Measurements from ENCODE around the gene UGT1A6.

Gene UGT1A6

DNA sequence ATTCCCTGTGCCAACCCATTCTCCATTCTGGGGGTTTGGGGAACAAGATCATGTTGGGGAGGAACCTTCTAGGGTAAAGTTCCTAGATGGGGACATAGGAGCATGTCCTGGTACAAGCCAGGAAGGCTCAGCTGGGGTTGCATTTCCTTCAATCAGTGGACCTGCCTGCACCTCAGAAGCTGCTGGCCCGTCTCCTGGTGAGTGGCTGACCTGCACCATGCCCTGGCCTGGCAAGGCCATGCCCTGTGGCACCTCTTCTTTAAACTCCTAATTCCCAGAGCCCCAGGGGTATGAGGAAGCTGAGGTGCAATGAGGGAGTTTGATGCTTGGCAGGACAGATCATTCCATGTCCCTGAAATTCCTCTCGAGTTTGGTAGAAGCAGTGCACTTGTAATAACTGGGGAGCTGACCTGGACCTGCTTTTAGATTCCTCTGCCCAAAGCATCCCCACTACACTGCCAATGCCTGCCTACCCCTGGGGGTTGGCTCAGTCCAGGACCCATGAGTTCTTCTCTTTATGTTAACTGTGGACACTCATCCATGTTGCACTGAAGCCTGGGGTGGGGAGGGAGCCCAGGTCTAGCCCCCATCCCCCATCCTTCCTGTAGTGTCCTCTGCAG lies 110.7 kb downstream of the UGT1A6 start:
- no peak for DNase-seq

- DNase-seq, result no peak
These were observed 111.3 kb downstream of the UGT1A6 start for GRCh38 chr2:233803994-233804393.

DNA sequence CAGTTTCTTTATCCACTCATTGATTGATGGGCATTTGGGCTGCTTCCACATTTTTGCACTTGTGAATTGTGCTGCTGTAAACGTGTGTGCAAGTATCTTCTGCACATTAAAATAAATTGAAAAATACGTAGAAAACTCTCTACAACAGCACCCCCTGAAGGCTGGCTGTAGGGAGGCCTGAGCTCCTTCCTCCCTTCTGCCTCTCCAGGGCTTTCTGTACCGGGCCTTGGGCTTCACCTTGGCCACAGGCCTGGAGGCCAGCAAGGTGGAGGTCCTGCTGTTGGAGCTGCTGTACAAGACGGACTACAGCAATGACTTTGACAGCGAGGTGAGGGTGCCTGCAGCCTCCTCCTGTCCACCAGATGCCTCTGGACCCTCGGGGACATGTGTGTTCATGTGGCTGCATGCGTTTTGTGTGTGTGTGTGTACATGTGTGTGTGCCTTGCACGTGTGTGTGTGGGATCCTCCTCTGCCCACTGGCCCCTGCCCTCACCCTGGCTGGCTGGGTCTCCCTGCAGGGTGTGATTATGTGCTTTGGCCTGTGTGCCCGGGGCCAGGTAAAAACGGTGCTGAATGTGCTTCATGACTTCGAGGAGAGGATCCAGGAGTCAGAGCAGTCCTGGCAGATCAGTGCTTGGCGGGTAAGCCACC lies 114.7 kb downstream of the UGT1A6 start:
- DNase-seq, result no peak

GRCh38 chr2:233807966-233808935 lies 115.6 kb downstream of the UGT1A6 start:
- no peak for DNase-seq

DNA sequence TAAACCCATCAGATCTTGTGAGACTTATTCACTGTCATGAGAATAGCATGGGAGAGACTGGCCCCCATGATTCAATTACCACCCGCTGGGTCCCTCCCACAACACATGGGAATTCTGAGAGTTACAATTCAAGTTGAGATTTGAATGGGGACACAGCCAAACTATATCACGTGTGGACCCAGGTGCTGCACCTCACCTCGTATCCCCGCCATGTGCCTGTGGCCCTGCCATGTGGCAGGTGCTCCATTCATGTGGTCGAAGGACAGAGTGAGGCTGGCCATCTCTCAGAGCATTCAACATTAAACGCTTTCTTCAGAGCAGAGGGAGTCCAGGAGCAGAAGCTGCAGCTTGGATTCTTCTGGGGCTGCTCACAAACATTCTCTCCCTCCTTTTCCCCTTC lies 117.7 kb downstream of the UGT1A6 start:
- no peak for DNase-seq

DNA sequence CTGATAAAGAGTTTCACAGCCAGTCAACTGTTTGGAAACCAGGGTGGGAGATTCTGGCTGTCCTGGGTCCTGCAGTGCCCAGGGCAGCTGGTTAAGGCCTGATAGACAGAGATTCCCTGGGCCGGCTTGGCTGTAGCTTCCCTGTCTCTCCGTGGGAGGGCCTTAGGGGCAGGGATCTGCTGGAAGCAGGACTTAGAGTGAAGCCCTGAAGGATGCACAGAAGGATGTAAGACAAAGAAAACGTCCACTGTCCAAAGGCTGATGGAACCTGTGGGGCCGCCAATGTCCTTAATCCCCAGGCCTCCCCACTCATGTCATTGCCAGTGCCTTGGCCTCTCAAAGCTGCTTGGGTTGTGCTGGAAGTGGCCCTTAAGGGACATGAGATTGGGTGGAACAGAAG lies 118.4 kb downstream of the UGT1A6 start:
- DNase-seq, result no peak

GRCh38 chr2:233811732-233812131 lies 119.0 kb downstream of the UGT1A6 start:
- DNase-seq, result no peak

GRCh38 chr2:233813236-233814055 lies 120.8 kb downstream of the UGT1A6 start:
- DNase-seq, result no peak

DNA sequence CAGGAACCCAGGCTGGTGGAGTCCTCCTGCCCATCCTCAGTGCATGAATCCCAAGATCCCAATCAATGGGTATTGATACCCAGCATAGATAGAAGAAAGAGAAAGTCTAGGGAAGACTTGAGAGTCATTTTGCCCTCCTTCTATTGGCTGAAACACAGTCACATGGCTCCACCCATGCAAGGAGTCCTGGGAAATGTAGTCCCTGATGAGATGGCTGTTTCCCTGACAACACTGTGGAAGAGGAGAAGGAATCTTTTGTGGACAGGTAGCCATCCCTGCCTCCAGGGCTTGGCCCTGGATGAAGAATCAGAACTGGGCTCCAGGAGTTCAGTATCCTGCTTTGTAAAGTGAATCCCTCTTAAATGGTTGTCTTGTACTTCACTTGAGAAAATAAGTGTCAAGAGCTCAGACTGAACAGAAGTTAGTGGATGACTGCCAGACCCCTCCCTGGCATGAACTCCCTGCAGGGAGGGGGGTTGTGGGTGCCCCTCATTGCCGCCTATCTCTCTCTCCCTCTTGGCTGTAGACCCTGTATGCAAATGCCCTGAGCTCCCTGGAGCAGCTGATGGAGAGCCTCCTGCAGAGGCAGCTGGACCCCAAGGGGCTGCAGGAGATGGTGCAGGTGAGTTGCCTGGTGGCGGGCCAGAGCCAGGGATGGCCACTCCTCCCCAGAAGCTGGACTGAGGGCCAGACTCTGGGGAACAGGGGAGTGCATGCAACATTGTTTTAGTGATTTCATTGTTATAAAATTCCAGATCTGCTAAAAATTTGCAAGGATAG lies 121.6 kb downstream of the UGT1A6 start:
- no peak for DNase-seq

- DNase-seq, result no peak
These were observed 123.2 kb downstream of the UGT1A6 start for GRCh38 chr2:233815861-233816260.

GRCh38 chr2:233816334-233816733 lies 123.6 kb downstream of the UGT1A6 start:
- DNase-seq, result no peak

GRCh38 chr2:233816771-233817170 lies 124.1 kb downstream of the UGT1A6 start:
- no peak for DNase-seq

DNA sequence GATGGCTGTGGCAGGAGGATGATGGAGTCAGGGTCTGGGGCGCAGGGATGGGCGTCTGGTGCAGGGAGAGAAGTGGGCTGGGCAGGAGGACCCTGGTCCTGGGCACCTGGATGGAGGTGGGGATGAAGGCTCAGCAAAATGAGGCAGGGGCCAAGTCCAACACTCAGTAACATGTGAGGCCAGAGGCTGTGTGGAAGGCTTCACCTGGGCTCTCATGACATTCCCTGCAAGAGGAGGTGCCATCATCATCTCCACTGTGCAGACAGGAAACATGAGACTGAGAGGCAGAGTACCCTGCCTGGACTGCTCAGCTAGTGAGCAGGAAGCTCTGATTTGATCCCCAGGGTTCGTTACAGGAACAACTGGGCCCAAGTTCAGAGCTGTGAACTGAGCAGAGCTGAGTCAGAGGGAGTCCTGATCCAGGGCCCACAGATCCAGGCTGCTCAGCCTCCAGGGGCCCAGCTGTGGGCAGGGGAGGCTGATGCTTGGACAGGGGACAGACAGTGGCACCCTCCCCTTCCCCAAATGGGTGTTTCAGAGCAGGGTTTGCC lies 124.7 kb downstream of the UGT1A6 start:
- DNase-seq, result no peak

GRCh38 chr2:233817995-233818638 lies 125.4 kb downstream of the UGT1A6 start:
- no peak for DNase-seq

- no peak for DNase-seq
These were observed 126.2 kb downstream of the UGT1A6 start for GRCh38 chr2:233818639-233819621.

DNA sequence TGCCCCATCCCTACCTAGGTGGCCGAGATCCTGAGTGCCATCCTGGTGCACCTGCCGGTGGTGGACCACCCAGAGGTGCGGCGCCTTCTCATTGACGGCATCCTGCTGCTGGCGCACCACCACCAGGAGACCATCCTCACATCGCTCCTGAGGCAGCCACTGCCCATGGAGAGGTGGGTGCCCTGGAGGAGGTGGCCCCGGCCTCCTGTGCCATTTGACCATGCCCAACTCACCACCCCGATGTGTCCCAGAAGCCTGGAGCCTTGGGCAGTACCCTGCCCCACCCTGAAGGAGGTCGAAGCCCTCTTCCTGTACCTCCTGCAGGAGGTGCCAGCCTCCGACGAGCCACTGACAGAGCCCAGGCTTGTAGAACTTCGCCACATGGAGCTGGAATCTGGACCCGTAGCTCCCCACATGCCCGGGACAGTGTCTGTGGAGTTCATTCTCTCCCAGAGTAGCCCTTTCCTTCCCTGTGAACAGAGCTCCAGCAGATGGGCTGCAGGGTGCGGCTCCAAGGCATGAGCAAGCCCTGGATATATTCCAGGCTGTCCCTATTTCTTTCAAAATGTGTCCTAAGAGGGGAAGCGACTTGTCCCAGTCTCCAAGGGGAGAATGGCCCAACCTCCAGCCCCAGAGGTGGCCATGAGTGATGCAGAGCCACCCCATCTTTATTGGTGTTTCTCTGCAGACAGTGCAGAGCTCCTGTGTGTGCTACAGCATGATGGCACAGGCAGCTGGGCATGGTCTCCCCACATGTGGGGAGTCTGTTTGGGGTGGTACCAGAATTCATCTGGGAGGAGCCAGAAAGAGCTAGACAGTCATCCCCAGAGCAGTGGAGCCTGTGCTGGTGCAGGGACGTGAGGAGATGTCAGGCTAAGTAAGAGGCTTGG lies 127.4 kb downstream of the UGT1A6 start:
- DNase-seq, result no peak

GRCh38 chr2:233820774-233821105 lies 128.1 kb downstream of the UGT1A6 start:
- no peak for DNase-seq

DNA sequence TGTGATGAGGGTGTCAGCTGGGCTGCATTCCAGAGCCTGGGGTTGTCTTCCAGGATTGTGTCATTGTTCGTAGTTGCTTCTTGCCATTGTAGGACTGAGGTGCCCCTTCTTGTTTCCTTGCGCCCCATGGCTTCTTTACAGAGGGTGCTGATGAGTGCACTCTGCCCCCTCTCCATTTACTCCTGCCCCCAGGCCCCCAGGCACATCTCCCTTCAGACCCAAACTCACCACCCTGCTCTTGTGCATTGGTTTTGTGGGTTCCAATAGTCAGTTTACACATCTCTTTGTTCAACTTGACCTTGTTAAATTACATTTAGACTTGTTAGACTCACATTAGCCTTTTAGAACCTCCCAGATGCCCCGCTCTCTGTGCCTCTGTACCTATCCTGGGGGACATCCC lies 128.5 kb downstream of the UGT1A6 start:
- no peak for DNase-seq

GRCh38 chr2:233821709-233822100 lies 129.0 kb downstream of the UGT1A6 start:
- DNase-seq, result no peak
